ENCODE results near the gene HDLBP. TPM values are rescaled to one million over a fixed set of nuclear protein-coding genes. Genes with fewer than 3 reads are reported as not detected.

Gene HDLBP
- total and polyA plus RNA-seq, 10 of the 15 experiments (the other 5 are each of a cell fraction or from before 2014, with no cell fraction given), result 19.5 to 383 (median 249) TPM

- TF ChIP-seq, protein P1, sequence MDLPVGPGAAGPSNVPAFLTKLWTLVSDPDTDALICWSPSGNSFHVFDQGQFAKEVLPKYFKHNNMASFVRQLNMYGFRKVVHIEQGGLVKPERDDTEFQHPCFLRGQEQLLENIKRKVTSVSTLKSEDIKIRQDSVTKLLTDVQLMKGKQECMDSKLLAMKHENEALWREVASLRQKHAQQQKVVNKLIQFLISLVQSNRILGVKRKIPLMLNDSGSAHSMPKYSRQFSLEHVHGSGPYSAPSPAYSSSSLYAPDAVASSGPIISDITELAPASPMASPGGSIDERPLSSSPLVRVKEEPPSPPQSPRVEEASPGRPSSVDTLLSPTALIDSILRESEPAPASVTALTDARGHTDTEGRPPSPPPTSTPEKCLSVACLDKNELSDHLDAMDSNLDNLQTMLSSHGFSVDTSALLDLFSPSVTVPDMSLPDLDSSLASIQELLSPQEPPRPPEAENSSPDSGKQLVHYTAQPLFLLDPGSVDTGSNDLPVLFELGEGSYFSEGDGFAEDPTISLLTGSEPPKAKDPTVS (IDR thresholded peaks at IDR 0.05; ENCODE audit: low read depth, low read length), result no peak
- no peak for TF ChIP-seq SPI1 (IDR thresholded peaks at IDR 0.05; ENCODE audit: borderline replicate concordance, insufficient read depth, low read depth, low read length)
Measured at GRCh38 chr2:241180495-241180894, 135.0 kb downstream of the HDLBP start (continued).

DNA sequence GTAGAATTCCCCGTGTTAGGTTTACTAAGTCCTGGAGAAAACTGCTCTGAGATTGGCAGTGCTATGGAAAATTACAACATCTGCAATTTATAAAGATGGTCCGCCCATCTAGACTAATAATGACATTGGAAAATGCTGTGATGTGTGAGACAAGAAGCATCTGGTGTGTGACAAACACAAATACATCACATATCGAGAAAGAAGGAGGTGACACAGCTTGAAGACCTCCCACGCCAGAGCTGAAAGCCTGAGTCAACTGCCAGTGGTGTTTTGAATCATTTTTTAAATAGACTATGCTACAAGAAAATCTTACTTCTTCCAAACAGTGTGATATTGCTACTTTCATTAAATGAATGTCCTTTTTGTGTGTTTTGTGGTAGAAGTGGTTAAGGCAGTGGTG is 135.6 kb downstream of the HDLBP start:
- H3K79me2 ChIP-seq (ENCODE audit: control insufficient read depth, insufficient read depth, low read length), result no peaks in the 10 kb centered on the region
- no peak overlapping the region for H3K4me2 ChIP-seq (ENCODE audit: control insufficient read depth, insufficient read depth)
- ATAC-seq, result no peak
- H3K9ac ChIP-seq (ENCODE audit: control insufficient read depth, insufficient read depth, low read length), result no peak overlapping the region
- no peak for FAIRE-seq
- 0% methylated on average over 4 of the region's 4 CpGs for WGBS (ENCODE audit: insufficient coverage, insufficient replicate concordance, low lambda C conversion rate, missing lambda C conversion rate)
- peaks cover 1 to 6% of the 10 kb centered on the region in 2 experiments; a peak in 3 of 4 replicates for H3K36me3 ChIP-seq (ENCODE audit: control insufficient read depth in 2 of 2, insufficient read depth in 2 of 2, low read length in 1 of 2)
- H3K27ac ChIP-seq (ENCODE audit: control insufficient read depth, insufficient read depth), result no peak overlapping the region
- DNase-seq (ENCODE audit: low read depth, low spot score), result no peak
- CTCF ChIA-PET, result interaction anchor here (1.3 kb wide), 1 partner anchor 101 kb away, joined by 4 read pairs; no protein-coding TSS in a partner anchor
- H4K20me1 ChIP-seq (ENCODE audit: control insufficient read depth, insufficient read depth), result no peaks in the 10 kb centered on the region
- RAD21 ChIA-PET (ENCODE audit: unreplicated experiment), result no interaction called here
- no peaks in the 10 kb centered on the region for H3K27me3 ChIP-seq (replicated peaks in 1 of 2; ENCODE audit: control insufficient read depth in 2 of 2, insufficient read depth in 2 of 2, low read length in 1 of 2)
- SMC1A ChIA-PET (ENCODE audit: uncharacterized antibody, unreplicated experiment), result no interaction called here
- H2AFZ ChIP-seq (ENCODE audit: control insufficient read depth, low read depth, low read length), result no peak overlapping the region
- H3K9me3 ChIP-seq (replicated peaks; ENCODE audit: control insufficient read depth, insufficient read depth, low read length), result no peaks in the 10 kb centered on the region
- in situ Hi-C loops (cut with MboI), result no loop called here
- POLR2A ChIA-PET, result interaction anchor here (0.6 to 0.7 kb wide), 2 partner anchors 136 to 358 kb away, joined by 4 to 5 read pairs; no protein-coding TSS in a partner anchor
- intact Hi-C loops (cut with micrococcal nuclease; ENCODE audit: unreplicated experiment), result no loop called here
- H3K4me1 ChIP-seq (ENCODE audit: control insufficient read depth, insufficient read depth, low read length), result no peaks in the 10 kb centered on the region
- BruUV-seq (replicated peaks), result no TSS peak
- H3K4me3 ChIP-seq, result no peak overlapping the region
- no peak for TF ChIP-seq BACH1 (IDR thresholded peaks at IDR 0.05; ENCODE audit: borderline replicate concordance)
- no peak for TF ChIP-seq ZNF207 (IDR thresholded peaks at IDR 0.05; ENCODE audit: borderline replicate concordance)
- TF ChIP-seq, protein P2, sequence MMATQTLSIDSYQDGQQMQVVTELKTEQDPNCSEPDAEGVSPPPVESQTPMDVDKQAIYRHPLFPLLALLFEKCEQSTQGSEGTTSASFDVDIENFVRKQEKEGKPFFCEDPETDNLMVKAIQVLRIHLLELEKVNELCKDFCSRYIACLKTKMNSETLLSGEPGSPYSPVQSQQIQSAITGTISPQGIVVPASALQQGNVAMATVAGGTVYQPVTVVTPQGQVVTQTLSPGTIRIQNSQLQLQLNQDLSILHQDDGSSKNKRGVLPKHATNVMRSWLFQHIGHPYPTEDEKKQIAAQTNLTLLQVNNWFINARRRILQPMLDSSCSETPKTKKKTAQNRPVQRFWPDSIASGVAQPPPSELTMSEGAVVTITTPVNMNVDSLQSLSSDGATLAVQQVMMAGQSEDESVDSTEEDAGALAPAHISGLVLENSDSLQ (IDR thresholded peaks at IDR 0.05), result 0 out of 2 replicates have a peak, but pooled peaks have one; percentile 9
- no peak for TF ChIP-seq NR2C2 (IDR thresholded peaks at IDR 0.05; ENCODE audit: borderline replicate concordance, control insufficient read depth, insufficient read length, low read depth)
- TF ChIP-seq ZSCAN29 (IDR thresholded peaks at IDR 0.05), result no peak
- TF ChIP-seq KAT2A (conservative IDR thresholded peaks at IDR 0.05; ENCODE audit: control insufficient read depth, low read depth, low read length), result no peak
- TF ChIP-seq, protein P3, sequence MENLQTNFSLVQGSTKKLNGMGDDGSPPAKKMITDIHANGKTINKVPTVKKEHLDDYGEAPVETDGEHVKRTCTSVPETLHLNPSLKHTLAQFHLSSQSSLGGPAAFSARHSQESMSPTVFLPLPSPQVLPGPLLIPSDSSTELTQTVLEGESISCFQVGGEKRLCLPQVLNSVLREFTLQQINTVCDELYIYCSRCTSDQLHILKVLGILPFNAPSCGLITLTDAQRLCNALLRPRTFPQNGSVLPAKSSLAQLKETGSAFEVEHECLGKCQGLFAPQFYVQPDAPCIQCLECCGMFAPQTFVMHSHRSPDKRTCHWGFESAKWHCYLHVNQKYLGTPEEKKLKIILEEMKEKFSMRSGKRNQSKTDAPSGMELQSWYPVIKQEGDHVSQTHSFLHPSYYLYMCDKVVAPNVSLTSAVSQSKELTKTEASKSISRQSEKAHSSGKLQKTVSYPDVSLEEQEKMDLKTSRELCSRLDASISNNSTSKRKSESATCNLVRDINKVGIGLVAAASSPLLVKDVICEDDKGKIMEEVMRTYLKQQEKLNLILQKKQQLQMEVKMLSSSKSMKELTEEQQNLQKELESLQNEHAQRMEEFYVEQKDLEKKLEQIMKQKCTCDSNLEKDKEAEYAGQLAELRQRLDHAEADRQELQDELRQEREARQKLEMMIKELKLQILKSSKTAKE (IDR thresholded peaks at IDR 0.05; ENCODE audit: low read depth, poor library complexity, severe bottlenecking), result no peak
- TF ChIP-seq ZBTB4 (CRISPR knock-in tag; IDR thresholded peaks at IDR 0.05), result no peak
- no peak for TF ChIP-seq KDM1A (IDR thresholded peaks at IDR 0.05; ENCODE audit: borderline replicate concordance)
- no peak for TF ChIP-seq HDGF (IDR thresholded peaks at IDR 0.05)
- TF ChIP-seq NBN (IDR thresholded peaks at IDR 0.05), result no peak
- TF ChIP-seq, protein P4, sequence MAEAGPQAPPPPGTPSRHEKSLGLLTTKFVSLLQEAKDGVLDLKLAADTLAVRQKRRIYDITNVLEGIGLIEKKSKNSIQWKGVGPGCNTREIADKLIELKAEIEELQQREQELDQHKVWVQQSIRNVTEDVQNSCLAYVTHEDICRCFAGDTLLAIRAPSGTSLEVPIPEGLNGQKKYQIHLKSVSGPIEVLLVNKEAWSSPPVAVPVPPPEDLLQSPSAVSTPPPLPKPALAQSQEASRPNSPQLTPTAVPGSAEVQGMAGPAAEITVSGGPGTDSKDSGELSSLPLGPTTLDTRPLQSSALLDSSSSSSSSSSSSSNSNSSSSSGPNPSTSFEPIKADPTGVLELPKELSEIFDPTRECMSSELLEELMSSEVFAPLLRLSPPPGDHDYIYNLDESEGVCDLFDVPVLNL (IDR thresholded peaks at IDR 0.05; ENCODE audit: low read depth, low read length), result no peak

Measured in GM12878 (cell line).